ENCODE data around the gene ZMIZ1.

Gene ZMIZ1

DNA sequence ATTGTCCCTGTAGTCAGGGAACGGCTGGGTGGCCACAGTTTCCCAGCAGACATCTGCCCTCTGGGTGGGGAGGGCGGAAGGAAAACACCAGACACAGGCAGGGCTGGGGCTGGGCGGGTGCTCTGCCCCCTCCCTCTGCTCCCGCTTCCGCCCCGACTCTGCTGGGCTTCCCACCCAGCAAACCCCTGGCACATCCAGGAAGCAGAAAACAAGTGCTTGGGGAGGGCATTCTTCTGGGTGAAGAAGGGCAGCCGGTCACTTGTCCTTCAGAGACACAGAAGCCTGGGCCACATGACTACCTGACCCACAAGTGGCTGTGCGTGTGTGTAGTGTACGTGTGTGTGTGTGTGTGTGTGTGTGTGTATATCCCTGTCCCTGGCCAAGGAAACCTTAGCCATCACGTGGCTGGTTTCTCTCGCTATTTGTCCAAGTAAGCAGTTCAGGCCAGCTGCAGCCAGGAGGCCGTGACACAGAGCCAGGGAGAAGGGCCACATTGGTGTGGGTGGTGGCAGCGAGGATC is 77.9 kb downstream of the ZMIZ1 start:
- Histone ChIP-seq H3K36me3 (no peaks in the 10 kb centered on the region), H3K9me3 (no peaks in the 10 kb centered on the region), H3K4me3 (ENCODE audit: low read depth in 1 of 2, low read length in 1 of 2) (no peak overlapping the region), H3K27me3 (no peaks in the 10 kb centered on the region), H3K4me1 (ENCODE audit: control insufficient read depth in 1 of 2, insufficient read depth in 1 of 2, low read depth in 1 of 2, low read length in 1 of 2) (peaks cover 29 to 56% of the 10 kb centered on the region in 2 experiments), H3K27ac (peak overlapping the region; percentile 21)
- TF ChIP-seq, protein P1, sequence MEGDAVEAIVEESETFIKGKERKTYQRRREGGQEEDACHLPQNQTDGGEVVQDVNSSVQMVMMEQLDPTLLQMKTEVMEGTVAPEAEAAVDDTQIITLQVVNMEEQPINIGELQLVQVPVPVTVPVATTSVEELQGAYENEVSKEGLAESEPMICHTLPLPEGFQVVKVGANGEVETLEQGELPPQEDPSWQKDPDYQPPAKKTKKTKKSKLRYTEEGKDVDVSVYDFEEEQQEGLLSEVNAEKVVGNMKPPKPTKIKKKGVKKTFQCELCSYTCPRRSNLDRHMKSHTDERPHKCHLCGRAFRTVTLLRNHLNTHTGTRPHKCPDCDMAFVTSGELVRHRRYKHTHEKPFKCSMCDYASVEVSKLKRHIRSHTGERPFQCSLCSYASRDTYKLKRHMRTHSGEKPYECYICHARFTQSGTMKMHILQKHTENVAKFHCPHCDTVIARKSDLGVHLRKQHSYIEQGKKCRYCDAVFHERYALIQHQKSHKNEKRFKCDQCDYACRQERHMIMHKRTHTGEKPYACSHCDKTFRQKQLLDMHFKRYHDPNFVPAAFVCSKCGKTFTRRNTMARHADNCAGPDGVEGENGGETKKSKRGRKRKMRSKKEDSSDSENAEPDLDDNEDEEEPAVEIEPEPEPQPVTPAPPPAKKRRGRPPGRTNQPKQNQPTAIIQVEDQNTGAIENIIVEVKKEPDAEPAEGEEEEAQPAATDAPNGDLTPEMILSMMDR (IDR thresholded peaks at IDR 0.05): no peak

DNA sequence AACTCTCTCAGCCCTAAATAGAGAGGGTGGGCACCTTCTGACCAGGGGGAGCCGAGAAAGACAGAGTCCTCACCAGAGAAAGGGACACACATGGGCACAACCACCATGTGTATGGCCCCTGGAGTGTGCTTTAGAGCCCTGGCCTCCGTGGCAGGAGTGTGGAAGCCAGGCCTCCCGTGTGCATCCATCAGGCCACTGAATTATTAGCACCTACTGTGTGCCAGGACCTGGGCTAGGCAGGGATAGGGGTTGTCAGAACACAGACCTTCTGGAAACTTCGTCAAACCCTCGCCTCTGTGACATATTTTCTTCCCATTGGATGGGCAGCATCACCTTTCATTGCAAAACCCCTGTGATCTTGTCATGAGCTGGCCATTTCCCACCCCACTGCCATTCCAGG is 78.5 kb downstream of the ZMIZ1 start:
- Histone ChIP-seq H3K9me3 (no peaks in the 10 kb centered on the region), H3K36me3 (no peaks in the 10 kb centered on the region), H3K4me3 (ENCODE audit: low read depth in 1 of 2, low read length in 1 of 2) (no peak overlapping the region), H3K27ac (no peak overlapping the region), H3K27me3 (no peaks in the 10 kb centered on the region), H3K4me1 (ENCODE audit: control insufficient read depth in 1 of 2, insufficient read depth in 1 of 2, low read depth in 1 of 2, low read length in 1 of 2) (peaks cover 29 to 56% of the 10 kb centered on the region in 2 experiments)
- TF ChIP-seq, protein P1 (IDR thresholded peaks at IDR 0.05): no peak

DNA sequence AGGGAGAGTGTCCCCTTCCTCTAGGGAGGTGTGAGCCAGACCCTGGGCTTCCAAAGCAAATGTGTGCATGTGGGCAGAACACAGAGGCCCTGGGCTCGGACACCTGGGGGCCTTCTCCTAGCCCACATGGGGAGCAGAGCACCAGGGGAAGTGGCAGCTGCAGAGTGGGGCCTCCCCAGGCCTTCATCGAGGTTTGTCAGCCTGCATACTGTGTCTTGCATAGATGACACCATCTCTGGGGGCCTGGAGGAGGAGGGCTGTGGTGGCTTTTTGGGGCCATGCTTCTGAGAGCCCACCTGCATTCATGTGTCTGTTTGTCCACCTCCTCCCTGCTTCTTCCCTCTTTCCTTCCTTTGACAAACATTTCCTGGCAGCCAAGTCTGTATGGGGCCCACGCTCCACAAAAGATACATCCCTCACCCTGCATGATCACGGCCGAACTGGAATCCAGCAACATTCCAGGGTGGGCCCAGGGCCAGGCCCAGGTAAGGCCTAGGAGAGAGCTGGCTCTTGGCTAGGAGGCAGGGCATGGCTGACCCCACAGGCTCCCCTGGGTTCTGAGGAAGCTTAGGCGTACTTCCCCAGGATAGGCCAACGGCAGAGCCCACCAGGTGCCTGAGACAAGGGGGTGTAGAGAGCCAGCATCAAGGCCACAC is 79.2 kb downstream of the ZMIZ1 start:
- H3K4me3 ChIP-seq (ENCODE audit: low read depth in 1 of 2, low read length in 1 of 2): no peak overlapping the region
- H3K27ac ChIP-seq: peak overlapping the region; percentile 37
- no peaks in the 10 kb centered on the region for H3K36me3 ChIP-seq

DNA sequence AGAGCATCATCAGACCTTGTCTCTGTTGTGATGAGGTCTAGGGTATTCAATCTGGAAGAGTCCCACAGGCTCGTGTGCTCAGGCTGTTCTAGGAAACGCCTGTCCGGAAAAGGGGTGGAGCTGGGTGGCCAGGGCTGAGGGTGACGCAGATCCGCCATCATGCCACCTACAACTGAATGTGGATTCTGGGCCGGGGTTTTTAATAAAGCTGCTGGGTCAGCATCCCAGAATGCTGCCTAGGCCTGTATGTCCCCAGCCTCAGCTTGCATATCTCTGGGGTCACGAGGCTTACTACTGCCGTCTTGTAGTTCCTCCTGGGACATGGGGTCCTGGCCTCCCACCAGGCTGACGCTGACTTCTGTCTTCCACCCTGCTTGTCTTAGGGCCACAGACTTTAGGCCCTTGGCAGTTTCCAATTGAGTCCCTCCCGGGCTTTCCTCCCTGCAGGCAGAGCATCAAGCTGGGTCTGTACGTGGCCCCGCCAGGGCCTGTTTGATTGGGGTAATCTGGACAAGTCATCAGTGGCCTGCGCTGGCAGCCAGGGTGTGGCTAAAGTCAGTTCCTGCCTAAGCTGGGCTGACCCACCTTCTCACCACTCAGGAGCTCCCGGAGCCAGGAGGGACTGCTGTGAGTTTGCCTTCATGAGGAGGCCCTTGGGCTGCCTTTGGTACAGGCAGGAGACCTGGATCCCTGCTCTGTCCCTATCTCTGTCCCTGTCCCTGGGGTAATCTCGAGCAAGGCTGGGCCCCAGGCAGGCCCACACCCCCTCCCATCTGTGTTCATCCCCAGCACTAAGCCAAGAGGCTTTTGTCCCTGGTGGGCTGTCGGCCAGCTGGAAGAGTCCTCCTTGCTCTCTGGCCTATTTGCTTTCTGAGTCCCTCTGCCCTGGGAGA is 79.9 kb downstream of the ZMIZ1 start:
- TF ChIP-seq, protein P1 (IDR thresholded peaks at IDR 0.05): no peak

More for the DNA sequence above, 79.2 kb downstream of the ZMIZ1 start:
- Histone ChIP-seq H3K27me3 (no peaks in the 10 kb centered on the region), H3K9me3 (no peaks in the 10 kb centered on the region), H3K4me1 (ENCODE audit: control insufficient read depth in 1 of 2, insufficient read depth in 1 of 2, low read depth in 1 of 2, low read length in 1 of 2) (peaks cover 29 to 56% of the 10 kb centered on the region in 2 experiments)
- TF ChIP-seq, protein P1 (IDR thresholded peaks at IDR 0.05): no peak

DNA sequence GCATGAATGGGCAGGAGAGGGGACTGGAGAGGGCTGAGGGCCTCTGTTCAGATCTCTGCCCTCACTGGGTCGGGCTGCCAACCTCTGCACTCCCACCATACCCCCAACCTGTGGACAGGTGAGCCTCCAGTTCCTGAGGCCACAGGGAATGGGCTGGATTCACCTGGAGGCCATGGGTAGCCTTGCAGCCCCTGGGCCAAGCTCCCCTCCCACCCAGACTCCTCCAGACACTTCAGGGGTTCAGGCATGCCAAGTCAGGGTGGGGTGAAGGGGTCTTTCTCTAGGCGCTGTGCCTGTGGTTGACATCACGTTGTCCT is 80.5 kb downstream of the ZMIZ1 start:
- Histone ChIP-seq H3K27me3 (no peaks in the 10 kb centered on the region), H3K27ac (peak overlapping the region; percentile 37), H3K36me3 (no peaks in the 10 kb centered on the region), H3K4me1 (ENCODE audit: control insufficient read depth in 1 of 2, insufficient read depth in 1 of 2, low read depth in 1 of 2, low read length in 1 of 2) (peaks cover 29 to 54% of the 10 kb centered on the region in 2 experiments), H3K9me3 (no peaks in the 10 kb centered on the region), H3K4me3 (ENCODE audit: low read depth in 1 of 2, low read length in 1 of 2) (no peak overlapping the region)
- TF ChIP-seq, protein P1 (IDR thresholded peaks at IDR 0.05): no peak

More for the DNA sequence above, 79.9 kb downstream of the ZMIZ1 start:
- no peak overlapping the region for H3K4me3 ChIP-seq (ENCODE audit: low read depth in 1 of 2, low read length in 1 of 2)
- H3K36me3 ChIP-seq: no peaks in the 10 kb centered on the region
- no peaks in the 10 kb centered on the region for H3K27me3 ChIP-seq
- H3K4me1 ChIP-seq (ENCODE audit: control insufficient read depth in 1 of 2, insufficient read depth in 1 of 2, low read depth in 1 of 2, low read length in 1 of 2): peaks cover 29 to 56% of the 10 kb centered on the region in 2 experiments
- H3K9me3 ChIP-seq: no peaks in the 10 kb centered on the region
- H3K27ac ChIP-seq: peak overlapping the region; percentile 37

Measured in neutrophil (primary cell).